Measurements from ENCODE around the gene MMS19. TPM values are rescaled to one million over a fixed set of nuclear protein-coding genes. Genes with fewer than 3 reads are reported as not detected.

Gene MMS19
- total RNA-seq, 1 experiment from 2014 or later, result 83.3 TPM

DNA sequence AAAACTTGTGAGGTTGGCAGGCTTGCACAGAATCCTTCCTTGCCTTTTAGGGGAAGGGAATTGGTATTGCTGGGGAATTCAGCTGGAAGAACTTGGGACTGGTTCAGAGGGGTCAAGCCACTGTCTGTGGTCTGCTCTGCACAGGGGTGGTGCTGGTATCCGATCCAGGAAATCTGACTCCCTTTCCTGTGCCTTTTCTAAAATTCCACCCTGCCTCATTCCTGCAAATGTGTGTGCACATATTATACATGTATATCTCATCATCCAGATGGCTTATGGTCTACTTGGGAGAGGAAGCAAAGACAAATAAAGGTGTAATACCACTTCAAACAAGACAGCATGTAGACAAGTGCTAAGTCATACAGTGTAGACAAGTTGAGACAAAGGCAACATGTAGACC, 14.8 kb upstream of the MMS19 start:
- CTCF ChIA-PET, result no interaction called here
- intact Hi-C loops (cut with micrococcal nuclease; ENCODE audit: unreplicated experiment), result no loop called here
- Histone ChIP-seq H3K36me3 (ENCODE audit: control insufficient read depth, insufficient read depth, low read length) (no peaks in the 10 kb centered on the region), H3K4me1 (ENCODE audit: control insufficient read depth, insufficient read depth, low read length) (peaks cover 29% of the 10 kb centered on the region), H3K9me3 (ENCODE audit: control insufficient read depth, insufficient read depth, low read depth, low read length) (no peaks in the 10 kb centered on the region), H3K27me3 (ENCODE audit: control insufficient read depth, insufficient read depth, low read length) (no peaks in the 10 kb centered on the region), H3K27ac (ENCODE audit: low read length) (no peak overlapping the region), H3K4me3 (ENCODE audit: low read depth in 2 of 2, low read length in 2 of 2) (no peak overlapping the region)
- no TSS peak for BruUV-seq (replicated peaks)
- no peak for ATAC-seq
- no peak for DNase-seq (ENCODE audit: low read depth, low spot score)
- in situ Hi-C loops (cut with HindIII; ENCODE audit: low pct_unique_long_range_greater_than_20kb, low sequenced_read_pairs), result no loop called here
- POLR2A ChIA-PET, result no interaction called here
- TF ChIP-seq, protein P1, sequence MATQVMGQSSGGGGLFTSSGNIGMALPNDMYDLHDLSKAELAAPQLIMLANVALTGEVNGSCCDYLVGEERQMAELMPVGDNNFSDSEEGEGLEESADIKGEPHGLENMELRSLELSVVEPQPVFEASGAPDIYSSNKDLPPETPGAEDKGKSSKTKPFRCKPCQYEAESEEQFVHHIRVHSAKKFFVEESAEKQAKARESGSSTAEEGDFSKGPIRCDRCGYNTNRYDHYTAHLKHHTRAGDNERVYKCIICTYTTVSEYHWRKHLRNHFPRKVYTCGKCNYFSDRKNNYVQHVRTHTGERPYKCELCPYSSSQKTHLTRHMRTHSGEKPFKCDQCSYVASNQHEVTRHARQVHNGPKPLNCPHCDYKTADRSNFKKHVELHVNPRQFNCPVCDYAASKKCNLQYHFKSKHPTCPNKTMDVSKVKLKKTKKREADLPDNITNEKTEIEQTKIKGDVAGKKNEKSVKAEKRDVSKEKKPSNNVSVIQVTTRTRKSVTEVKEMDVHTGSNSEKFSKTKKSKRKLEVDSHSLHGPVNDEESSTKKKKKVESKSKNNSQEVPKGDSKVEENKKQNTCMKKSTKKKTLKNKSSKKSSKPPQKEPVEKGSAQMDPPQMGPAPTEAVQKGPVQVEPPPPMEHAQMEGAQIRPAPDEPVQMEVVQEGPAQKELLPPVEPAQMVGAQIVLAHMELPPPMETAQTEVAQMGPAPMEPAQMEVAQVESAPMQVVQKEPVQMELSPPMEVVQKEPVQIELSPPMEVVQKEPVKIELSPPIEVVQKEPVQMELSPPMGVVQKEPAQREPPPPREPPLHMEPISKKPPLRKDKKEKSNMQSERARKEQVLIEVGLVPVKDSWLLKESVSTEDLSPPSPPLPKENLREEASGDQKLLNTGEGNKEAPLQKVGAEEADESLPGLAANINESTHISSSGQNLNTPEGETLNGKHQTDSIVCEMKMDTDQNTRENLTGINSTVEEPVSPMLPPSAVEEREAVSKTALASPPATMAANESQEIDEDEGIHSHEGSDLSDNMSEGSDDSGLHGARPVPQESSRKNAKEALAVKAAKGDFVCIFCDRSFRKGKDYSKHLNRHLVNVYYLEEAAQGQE (IDR thresholded peaks at IDR 0.05; ENCODE audit: insufficient read depth in 1 of 2, low read depth in 2 of 2, low read length in 1 of 2), result no peak
- TF ChIP-seq POLR2AphosphoS5 (IDR thresholded peaks at IDR 0.05; ENCODE audit: low read depth, low read length) (no peak), TCF7L2 (IDR thresholded peaks at IDR 0.05; ENCODE audit: low read depth, low read length) (no peak)
- TF ChIP-seq, protein P2, sequence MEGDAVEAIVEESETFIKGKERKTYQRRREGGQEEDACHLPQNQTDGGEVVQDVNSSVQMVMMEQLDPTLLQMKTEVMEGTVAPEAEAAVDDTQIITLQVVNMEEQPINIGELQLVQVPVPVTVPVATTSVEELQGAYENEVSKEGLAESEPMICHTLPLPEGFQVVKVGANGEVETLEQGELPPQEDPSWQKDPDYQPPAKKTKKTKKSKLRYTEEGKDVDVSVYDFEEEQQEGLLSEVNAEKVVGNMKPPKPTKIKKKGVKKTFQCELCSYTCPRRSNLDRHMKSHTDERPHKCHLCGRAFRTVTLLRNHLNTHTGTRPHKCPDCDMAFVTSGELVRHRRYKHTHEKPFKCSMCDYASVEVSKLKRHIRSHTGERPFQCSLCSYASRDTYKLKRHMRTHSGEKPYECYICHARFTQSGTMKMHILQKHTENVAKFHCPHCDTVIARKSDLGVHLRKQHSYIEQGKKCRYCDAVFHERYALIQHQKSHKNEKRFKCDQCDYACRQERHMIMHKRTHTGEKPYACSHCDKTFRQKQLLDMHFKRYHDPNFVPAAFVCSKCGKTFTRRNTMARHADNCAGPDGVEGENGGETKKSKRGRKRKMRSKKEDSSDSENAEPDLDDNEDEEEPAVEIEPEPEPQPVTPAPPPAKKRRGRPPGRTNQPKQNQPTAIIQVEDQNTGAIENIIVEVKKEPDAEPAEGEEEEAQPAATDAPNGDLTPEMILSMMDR (IDR thresholded peaks at IDR 0.05), result no peak

GRCh38 chr10:97511711-97512440, 13.7 kb upstream of the MMS19 start:
- no TSS peak for BruUV-seq (replicated peaks)
- H3K27me3 ChIP-seq (ENCODE audit: control insufficient read depth, insufficient read depth, low read length), result no peaks in the 10 kb centered on the region
- in situ Hi-C loops (cut with HindIII; ENCODE audit: low pct_unique_long_range_greater_than_20kb, low sequenced_read_pairs) (no loop called here), intact Hi-C loops (cut with micrococcal nuclease; ENCODE audit: unreplicated experiment) (no loop called here)
- no peak overlapping the region for H3K27ac ChIP-seq (ENCODE audit: low read length)
- H3K4me3 ChIP-seq (ENCODE audit: low read depth in 2 of 2, low read length in 2 of 2), result no peak overlapping the region
- H3K36me3 ChIP-seq (ENCODE audit: control insufficient read depth, insufficient read depth, low read length), result no peaks in the 10 kb centered on the region
- H3K4me1 ChIP-seq (ENCODE audit: control insufficient read depth, insufficient read depth, low read length), result peaks cover 27% of the 10 kb centered on the region
- no peak for ATAC-seq
- no peaks in the 10 kb centered on the region for H3K9me3 ChIP-seq (ENCODE audit: control insufficient read depth, insufficient read depth, low read depth, low read length)
- CTCF ChIA-PET, result no interaction called here
- TF ChIP-seq, protein P1 (IDR thresholded peaks at IDR 0.05; ENCODE audit: insufficient read depth in 1 of 2, low read depth in 2 of 2, low read length in 1 of 2), result no peak
- no peak for TF ChIP-seq POLR2AphosphoS5 (IDR thresholded peaks at IDR 0.05; ENCODE audit: low read depth, low read length)
- TF ChIP-seq, protein P2 (IDR thresholded peaks at IDR 0.05), result no peak
- TF ChIP-seq SIN3A (IDR thresholded peaks at IDR 0.05; ENCODE audit: borderline replicate concordance, insufficient read depth, low read depth, low read length), result no peak
- no peak for TF ChIP-seq TCF7L2 (IDR thresholded peaks at IDR 0.05; ENCODE audit: low read depth, low read length)
- POLR2A ChIA-PET, result no interaction called here
- no peak for DNase-seq (ENCODE audit: low read depth, low spot score)

All from Panc1 (cell line).